GM21526 (cell line): ENCODE measurements around the gene SEMA3B.
"Not testable (repeated sequence)": the region's sequence is repeated elsewhere in the genome, so short reads cannot be mapped to it uniquely, and the experiment has no call there.

Source experiments
- ATAC-seq: cut with Tn5 transposase; IDR thresholded peaks from one replicate; pipeline ENCODE4 v1.9.1; 2021; ENCODE audit warnings: moderate library complexity; ENCODE audit not compliant: unreplicated experiment, low FRiP score

SEMA3B gene

DNA sequence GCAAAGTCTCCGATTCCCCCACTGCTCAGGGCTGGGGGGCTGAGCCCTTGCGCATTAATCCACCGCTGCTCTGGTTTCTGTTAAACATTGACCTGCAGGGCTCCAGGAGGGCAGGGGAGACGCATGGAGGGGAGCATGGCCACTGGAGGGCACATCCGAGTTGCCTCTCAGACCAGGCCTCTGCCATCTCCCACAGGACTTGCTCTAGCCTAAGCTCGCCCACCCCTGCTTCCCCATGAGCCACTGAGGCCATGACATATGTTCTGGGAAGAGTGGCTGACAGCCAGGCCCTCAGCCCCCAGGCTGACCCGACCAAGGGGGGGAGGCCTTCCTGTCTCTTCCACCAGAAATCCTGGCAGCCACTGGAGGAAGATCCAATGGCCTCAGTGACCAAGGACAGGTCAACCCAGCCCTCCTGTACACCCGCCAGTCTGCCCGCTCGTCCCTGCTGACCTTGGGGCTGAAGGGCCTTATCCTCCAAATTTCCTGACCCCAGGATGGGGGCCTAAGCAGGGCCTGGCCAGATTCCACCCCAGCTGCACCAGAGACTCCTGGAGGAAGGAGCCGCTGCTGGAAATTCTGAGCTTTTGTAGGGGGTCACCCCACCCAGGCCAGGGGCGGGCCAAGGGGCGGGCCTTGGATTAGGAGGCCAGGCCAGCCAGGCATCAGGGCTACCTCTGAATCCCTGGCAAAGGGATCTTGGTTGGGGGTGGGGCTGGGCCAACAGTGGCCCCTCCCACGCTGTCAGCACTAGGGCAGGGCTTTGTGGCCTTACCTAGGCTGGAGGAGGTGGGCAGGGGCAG lies 34.3 kb downstream of the SEMA3B start, which contains the start of gene HYAL1:
HYAL1 (minus strand) TSS at position 562 of the 803 bp plus-strand sequence. CDS start 618 bp downstream, outside the sequence.
- ATAC-seq = no peak

DNA sequence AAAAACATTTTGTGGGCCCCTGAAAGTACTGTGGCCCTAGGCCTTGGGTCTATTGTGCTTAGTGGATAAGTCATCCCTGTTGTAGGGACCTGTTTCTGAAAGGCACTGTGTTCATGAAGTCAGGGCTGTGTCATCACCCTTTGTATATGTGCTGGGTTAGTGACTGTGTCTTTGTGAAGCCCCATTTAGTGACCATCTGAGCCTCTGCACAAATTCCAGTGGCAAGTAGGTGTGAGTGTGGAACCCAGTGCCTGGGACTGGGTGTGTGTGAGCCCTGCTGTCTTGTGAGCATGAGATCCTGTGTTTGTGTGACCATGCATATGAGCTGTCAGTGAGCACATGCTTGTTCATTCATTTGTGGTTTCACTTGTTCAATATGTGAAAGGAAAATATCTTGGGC lies 35.7 kb downstream of the SEMA3B start:
- no peak for ATAC-seq

DNA sequence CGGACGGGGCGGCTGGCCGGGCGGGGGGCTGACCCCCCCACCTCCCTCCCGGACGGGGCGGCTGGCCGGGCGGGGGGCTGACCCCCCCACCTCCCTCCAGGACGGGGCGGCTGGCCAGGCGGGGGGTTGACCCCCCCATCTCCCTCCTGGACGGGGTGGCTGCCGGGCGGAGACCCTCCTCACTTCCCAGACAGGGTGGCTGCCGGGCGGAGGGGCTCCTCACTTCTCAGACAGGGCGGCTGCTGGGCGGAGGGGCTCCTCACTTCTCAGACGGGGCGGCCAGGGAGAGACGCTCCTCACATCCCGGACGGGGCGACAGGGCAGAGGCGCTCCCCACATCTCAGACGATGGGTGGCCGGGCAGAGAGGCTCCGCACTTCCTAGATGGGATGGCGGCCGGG lies 43.1 kb downstream of the SEMA3B start:
- not testable (repeated sequence) for ATAC-seq

DNA sequence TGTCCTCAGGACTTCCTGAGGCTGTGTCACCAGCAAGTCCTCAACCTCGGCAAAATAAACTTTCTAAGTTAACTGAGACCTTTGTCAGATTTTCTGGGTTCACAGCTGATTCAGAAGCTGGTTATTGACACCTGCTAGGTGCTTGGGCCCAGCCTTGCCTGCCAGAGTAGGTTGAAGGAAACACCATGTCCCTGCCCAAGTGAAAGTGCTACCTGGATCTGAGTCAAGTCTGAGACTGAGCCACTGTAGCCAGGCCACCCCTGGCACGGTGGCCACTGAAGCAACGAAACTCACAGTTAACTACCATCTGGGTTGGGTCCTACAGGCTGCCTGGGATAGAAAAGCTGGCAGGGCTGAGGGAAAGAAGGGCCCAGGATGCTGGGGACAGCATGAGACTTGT lies 45.4 kb downstream of the SEMA3B start:
- ATAC-seq = no peak

DNA sequence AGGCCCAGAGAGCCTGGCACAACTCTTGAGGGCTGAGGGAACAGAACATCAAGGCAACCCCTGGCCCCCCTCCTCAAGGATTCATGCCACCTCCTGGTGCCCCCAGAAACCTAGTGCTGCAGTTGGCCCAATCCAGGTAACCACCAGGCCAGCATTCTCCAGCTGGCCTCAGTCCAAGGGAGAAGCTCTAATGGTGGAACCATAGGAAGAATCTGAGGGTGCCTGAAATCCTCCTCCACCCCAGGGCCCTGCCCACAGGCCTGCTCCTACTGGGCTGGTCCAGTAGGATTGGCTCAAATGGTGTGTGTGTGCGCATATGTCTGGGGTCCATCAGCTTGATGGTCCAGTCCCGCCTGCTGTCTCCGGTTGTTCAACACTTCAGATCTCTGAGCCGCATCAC lies 45.9 kb downstream of the SEMA3B start:
- no peak for ATAC-seq

GRCh38 chr3:50316657-50317242 lies 47.8 kb downstream of the SEMA3B start:
- ATAC-seq = no peak

DNA sequence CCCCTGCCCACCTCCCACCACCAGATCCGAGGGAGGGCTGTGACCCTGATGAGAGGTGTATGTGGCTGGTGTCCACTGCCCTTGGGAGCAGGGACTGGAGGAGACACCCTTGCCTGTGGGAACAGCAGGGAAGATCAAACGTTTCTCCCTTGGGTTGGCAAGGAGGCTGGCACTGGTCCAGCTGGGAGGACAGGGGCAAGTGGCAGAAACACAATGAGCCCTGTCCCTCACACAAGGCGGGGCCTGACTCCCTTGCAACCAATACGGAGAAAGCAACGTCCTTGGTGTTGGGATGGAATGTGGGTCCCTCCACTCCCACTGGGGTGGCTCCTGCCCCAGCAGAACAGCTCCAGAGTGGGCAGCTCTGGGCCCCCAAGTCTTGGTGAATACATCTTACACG lies 48.4 kb downstream of the SEMA3B start:
- no peak for ATAC-seq

GRCh38 chr3:50318163-50318562 lies 49.2 kb downstream of the SEMA3B start:
- no peak for ATAC-seq

DNA sequence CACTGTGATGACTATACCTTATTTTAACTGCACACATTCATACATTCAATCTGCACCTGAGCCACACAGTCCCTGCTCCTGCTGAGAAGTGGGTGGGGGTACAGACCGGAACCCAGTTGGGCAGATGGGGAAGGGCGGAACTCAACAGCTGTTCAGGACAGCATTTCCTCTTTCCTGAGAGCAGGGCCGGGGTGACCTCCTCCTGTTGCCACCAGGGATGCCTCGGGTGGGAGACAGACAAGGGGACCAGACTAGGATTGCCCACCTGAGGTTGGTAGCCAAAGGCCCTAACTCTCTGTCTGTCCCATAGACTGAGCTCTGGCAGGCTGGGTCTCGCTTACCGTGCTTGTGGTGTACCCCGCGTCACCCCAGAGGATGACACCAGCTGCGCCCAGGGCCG lies 49.7 kb downstream of the SEMA3B start:
- ATAC-seq = no peak

DNA sequence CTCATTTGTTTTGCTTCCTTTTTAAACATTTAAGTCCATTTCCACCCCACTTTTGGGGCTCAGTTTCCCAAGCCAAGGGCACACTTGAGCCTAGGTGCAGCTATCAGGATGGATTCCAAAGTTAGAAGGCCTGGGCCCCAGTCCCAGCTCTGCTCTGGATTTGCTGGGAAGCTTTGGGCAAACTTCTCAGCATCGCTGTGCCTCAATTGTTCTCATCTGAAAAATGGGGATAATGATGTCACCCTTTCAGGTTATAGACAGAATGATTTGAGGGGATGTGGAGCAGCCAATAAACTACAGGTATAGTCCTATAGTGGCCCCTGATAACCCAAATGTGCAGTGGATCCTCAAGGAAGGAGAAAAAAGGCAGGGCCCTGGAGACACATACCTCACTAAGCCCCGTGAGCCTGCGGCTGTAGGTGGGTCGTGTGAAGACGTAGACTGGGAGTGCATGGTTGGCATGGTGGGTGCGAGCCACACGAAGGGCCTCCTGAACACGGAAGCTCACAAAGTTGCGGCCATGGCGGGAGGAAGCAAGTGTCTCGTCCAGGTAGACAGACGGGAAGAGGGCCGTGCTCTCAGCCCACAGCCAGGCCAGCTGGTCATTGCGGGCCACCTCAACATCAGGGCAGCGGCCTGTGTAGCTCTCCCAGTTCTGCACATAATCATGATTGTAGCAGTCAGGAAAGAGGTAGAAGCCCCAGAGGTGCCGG lies 50.4 kb downstream of the SEMA3B start:
- no peak for ATAC-seq

DNA sequence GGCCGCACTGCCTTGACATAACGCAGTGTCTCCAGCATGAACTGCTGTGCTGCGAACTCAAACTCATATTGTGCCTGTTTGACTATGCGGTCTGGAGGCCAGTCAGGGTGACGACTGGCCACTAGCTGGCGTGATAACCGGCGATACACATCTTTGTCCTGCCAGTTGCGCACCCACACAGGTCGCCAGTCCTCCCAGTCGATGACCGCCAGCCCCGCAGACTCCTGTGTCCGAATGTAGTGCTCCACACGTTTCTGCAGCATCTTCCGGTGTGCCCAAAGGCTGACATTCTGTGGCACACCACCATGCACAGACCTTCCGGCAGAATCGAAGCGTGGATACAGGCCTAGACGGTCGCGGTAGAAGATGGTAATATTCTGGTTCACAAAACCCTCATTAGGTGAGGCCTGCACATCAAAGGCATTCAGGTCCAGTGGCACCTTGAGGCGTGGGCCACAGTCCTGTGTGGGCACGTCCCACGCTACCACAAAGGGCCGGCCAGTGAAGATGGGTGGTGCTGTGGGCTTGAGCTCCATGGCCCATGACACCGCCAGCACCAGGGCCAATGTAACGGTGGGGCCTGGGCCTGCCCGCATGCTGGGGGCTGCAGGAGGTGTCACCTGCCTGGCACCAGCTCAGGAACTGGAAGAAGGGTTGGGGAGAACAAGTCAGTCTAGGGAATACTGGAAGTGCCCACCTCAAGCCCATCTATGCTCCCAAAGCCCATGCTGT lies 51.1 kb downstream of the SEMA3B start:
- no peak for ATAC-seq

- ATAC-seq = peak; percentile 41
Measured at GRCh38 chr3:50320853-50321335, 51.9 kb downstream of the SEMA3B start.

DNA sequence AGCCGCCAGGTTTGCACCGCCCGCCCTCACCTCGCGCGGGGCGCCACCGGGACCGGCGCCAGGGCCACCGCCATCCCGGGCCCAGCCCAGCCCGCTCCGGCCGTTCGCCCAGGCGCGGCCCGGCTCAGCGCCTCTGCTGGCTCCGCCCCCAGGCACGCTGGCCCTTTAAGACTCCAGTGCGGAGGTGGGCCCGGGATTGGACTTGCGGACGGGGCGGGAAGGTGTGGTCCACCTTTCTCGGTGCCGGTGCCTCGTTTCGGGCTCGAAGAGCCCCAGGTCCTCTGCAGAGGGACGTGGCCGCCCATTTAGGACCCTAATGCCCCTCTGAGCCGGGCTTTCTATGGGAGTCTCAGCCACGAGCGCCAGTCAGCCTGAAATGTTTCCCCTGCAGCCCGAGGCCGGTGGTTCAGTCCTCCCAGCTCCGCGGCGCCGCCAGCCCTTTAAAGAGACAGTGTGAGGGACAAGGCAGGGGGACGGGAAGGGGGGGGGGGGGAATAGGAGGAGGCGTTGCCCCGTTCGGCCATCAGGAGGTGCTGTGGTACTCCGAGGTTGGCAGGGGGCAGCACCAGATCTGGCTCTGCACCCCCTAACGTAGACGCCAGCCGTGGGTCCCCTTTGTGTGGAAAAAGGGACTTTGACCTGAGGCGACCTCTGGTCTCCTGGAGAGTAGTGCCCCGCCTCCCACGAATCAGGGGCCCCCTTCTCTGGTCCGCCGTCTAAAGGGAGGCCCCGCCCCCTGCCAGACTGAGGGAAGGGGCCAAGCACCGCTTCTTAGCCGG lies 52.6 kb downstream of the SEMA3B start:
- peak; percentile 61 for ATAC-seq

DNA sequence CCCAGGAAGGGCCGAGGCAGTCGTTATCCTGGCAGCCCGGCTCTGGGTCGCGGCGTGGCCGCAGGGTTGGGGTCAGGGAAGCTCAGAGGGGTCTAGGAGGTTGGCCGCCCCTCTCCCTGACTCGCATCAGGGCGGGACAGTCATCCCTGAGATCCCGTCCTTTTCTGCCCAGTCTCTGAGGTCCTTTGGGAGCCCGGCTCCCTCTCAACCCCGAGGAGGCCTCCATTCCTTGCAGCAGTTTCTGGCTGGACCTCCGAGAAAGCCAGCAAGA lies 53.1 kb downstream of the SEMA3B start:
- no peak for ATAC-seq

- no peak for ATAC-seq
Measured at GRCh38 chr3:50322386-50323091, 53.6 kb downstream of the SEMA3B start, which contains the start of gene HYAL2. HYAL2 (minus strand) TSS chr3:50322745; CDS start chr3:50320489, 2,256 bp downstream.

DNA sequence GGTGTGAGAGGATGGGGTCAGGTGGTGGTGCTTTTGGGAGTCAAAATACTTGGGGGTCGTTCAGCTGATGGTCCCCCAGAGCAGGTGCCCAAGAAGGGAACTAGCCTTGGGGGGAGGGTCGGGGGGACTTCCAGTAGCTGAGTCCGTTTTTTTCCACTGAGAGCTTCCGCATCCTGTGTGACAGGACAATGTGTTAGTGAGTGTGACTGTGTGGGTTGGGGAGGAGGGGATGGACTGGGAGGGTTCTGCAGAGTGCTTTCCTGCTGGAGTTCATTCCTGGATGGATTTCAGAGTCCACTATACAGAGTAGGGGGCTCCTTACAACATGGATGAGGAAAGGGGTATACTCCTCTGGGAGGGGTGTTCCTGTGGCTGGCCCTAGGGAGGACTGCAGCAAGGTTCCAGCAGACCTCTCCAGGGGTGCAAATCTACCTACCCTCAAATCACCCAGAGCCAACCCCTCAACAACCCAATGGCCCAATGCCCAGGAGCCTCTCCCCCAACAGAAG lies 54.2 kb downstream of the SEMA3B start:
- ATAC-seq = no peak

DNA sequence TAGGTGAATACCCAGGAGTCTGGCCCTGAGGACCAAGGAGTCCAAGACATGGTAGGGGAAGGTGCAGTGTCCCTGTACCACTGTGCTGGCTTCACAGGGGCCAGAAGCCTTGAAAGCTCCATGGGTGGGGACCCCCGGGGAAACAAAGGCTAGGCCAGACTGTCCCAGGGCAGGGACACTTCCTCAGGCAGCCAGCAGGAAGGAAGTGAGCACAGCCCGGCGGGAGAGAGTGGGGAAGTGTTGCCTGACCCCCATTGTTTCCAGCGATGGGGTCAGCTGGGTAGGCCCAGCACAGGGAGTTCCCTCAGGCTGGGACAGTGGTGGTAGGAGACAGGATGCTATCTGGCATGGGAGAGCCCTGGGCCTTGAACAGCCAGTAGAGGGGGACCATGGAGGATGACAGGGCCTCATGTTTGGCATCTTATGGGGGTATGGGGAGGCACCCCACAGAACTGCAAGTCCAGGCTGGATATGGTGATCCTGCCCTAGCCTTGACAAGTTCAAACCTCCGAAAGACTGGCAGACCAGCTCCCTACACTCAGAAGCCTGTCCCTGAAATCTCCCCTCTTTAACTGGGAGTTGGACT lies 54.8 kb downstream of the SEMA3B start:
- no peak for ATAC-seq

DNA sequence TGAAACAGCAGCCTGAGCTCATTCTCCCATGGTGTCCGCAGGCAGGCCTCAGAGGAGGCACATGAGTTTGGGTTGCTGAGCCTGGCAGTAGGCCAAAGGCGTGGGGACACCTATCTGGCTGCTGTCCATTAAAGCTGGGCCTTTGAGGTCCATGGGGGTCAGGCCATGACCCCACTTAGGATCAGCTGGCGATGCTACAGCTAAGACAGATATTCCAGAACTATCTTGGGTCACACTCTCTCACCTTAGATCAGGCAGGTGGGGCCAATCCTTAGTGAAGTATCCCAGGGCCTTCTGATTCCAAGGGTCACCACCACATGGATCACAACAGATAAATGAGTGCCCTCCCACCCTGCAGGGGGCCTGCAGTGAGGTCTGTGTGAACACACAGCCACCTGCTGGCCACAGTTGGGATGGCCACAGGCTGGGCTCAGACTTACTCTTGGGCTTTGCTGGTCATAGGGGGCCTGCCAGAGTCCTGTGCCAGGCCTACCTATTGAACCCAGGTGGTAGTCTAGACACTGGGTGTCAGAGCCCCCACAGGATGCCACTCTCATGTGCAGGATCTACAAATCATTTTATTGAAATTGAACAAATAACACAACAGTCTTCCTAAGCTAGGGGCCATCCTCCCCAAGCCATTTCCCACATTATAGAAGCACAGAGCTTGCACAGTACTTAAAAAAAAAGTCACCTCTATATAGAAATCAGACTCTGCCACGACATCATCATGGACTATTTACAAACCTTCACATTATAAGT lies 55.6 kb downstream of the SEMA3B start:
- no peak for ATAC-seq
